K562 (cell line): Measurements from ENCODE around the gene USP10. TPM values are rescaled to one million over a fixed set of nuclear protein-coding genes. Genes with fewer than 3 reads are reported as not detected.

Source experiments
- ATAC-seq: fragments of 200-7000 bp; cut with Tn5 transposase; 3 replicates; pipeline ENCODE4 v1.9.1; 2020; ENCODE audit warnings: moderate library complexity
- BruUV-seq: library from RNA; stranded (reverse); fragments of 400-500 nt; replicated peaks from 2 replicates; lab custom pipeline; 2021; lab: Mats Ljungman, UMichigan
- CTCF ChIA-PET: fragments of 300-600 bp; formaldehyde crosslinking; extraction: SDS; loops from one replicate; lab custom pipeline; 2021; ENCODE audit warnings: low intra/inter-chr PET ratio; lab: Yijun Ruan, JAX
- POLR2A ChIA-PET: fragments of 300-600, 350-650 bp; sonication (Branson Sonifier 250); formaldehyde crosslinking; extraction: SDS; loops from one replicate; lab custom pipeline; 2021; ENCODE audit warnings: antibody characterized with exemption, inconsistent platforms; lab: Yijun Ruan, JAX
- DNase-seq, 4 experiments: peaks; one replicate each; pipeline versions ENCODE4 v3.0.0 to v3.0.0-alpha.2; 2011 to 2018; ENCODE audit warnings: low spot score in 3 of 4, mixed read lengths in 3 of 4; ENCODE audit errors: extremely low read depth in 1 of 4
- FAIRE-seq: peaks from 2 replicates; lab custom pipeline; 2011; peaks lifted over from hg19 to GRCh38; lab: Jason Lieb, UNC
- H2AFZ ChIP-seq: 2 replicates; pipeline ENCODE4 v1.6.0; 2011; ENCODE audit warnings: low read depth, low read length, control low read depth, inconsistent platforms
- H3K27ac ChIP-seq: fragments of 200-600 bp; 3 replicates; pipeline ENCODE4 v1.8.0; 2011; ENCODE audit warnings: low read depth, mild to moderate bottlenecking, control low read depth, inconsistent platforms, low read length, moderate library complexity, mixed read lengths; ENCODE audit errors: extremely low read depth
- H3K27me3 ChIP-seq, 2 experiments: fragments of 300-600 bp in 1 of 2; 2 replicates in 1 of 2; 3 replicates in 1 of 2; pipeline versions ENCODE4 v1.6.0 to v1.8.0; 2011; ENCODE audit warnings: inconsistent platforms in 2 of 2, low read length in 2 of 2, mild to moderate bottlenecking in 1 of 2, mixed read lengths in 1 of 2, moderate library complexity in 1 of 2; ENCODE audit not compliant: control insufficient read depth in 2 of 2, insufficient read depth in 2 of 2
- H3K36me3 ChIP-seq: fragments of 300-600 bp; 3 replicates; pipeline ENCODE4 v1.8.0; 2011; ENCODE audit warnings: mild to moderate bottlenecking, low read length, inconsistent platforms; ENCODE audit not compliant: control insufficient read depth, insufficient read depth
- H3K4me1 ChIP-seq, 2 experiments: fragments of 200-600 bp in 1 of 2; replicated peaks in 1 of 2; 2 replicates in 1 of 2; 3 replicates in 1 of 2; pipeline versions ENCODE4 v1.5.1 to v1.8.0; 2011; ENCODE audit warnings: inconsistent platforms in 2 of 2, low read length in 2 of 2, mild to moderate bottlenecking in 1 of 2, mixed read lengths in 1 of 2, moderate library complexity in 1 of 2; ENCODE audit not compliant: control insufficient read depth in 2 of 2, insufficient read depth in 2 of 2
- H3K4me2 ChIP-seq: 2 replicates; pipeline ENCODE4 v1.6.1; 2011; ENCODE audit warnings: low read length, control low read depth, inconsistent platforms, mixed read lengths; ENCODE audit not compliant: insufficient read depth
- H3K4me3 ChIP-seq: fragments of 200-600 bp; sonication (generic), shearing (Covaris generic); 2 replicates; pipeline ENCODE4 v1.5.1; 2016; ENCODE audit warnings: control low read depth, inconsistent platforms
- H3K79me2 ChIP-seq: fragments of 200-600 bp; 3 replicates; pipeline ENCODE4 v1.8.0; 2011; ENCODE audit warnings: low read length, inconsistent platforms; ENCODE audit not compliant: control insufficient read depth, insufficient read depth
- H3K9ac ChIP-seq, 2 experiments: 2 replicates each; pipeline versions ENCODE4 v1.6.0 to v1.6.1; 2011; ENCODE audit warnings: low read depth in 2 of 2, low read length in 2 of 2, control low read depth in 1 of 2, inconsistent platforms in 1 of 2, mild to moderate bottlenecking in 1 of 2, mixed read lengths in 1 of 2; ENCODE audit not compliant: insufficient read depth in 1 of 2
- H3K9me1 ChIP-seq: one replicate; pipeline ENCODE4 v1.6.0; 2011; ENCODE audit warnings: inconsistent platforms, mild to moderate bottlenecking, low read length, moderate library complexity; ENCODE audit not compliant: control insufficient read depth, insufficient read depth
- H3K9me3 ChIP-seq: replicated peaks from 2 replicates; pipeline ENCODE4 v1.5.1; 2011; ENCODE audit warnings: low read depth, low read length, inconsistent platforms; ENCODE audit not compliant: control insufficient read depth, insufficient read depth
- H4K20me1 ChIP-seq: replicated peaks from 2 replicates; pipeline ENCODE4 v1.6.1; 2011; ENCODE audit warnings: low read length, inconsistent platforms, mixed read lengths; ENCODE audit not compliant: control insufficient read depth, insufficient read depth
- CBX1 ChIP-seq: sonication (generic); IDR thresholded peaks from 2 replicates; pipeline ENCODE4 v1.6.1; 2016; ENCODE audit warnings: antibody characterized with exemption, low read depth, mild to moderate bottlenecking
- ID3 ChIP-seq, 2 experiments: fragments of 250-450 bp in 1 of 2; fragments of 450-650 bp in 1 of 2; sonication (Bioruptor Pico) in 1 of 2; IDR thresholded peaks; 2 replicates each; pipeline versions ENCODE4 v1.6.1 to v1.8.0; 2016 to 2021; ENCODE audit warnings: mild to moderate bottlenecking in 2 of 2, moderate library complexity in 2 of 2, missing compliant biosample characterization in 1 of 2, missing genetic modification characterization in 1 of 2
- MIER1 ChIP-seq: fragments of 450-650 bp; IDR thresholded peaks from 2 replicates; pipeline ENCODE4 v1.6.1; 2016; ENCODE audit warnings: antibody characterized with exemption, mild to moderate bottlenecking, low read depth
- WGBS: fragments of 100-300 bp; shearing (Covaris generic); methylation state at CpG from one replicate; pipeline ENCODE4 v1.1.6; 2016; ENCODE audit warnings: low coverage, mixed read lengths; ENCODE audit not compliant: insufficient coverage; ENCODE audit errors: missing lambda C conversion rate; 5-methylcytosine and 5-hydroxymethylcytosine counted together
- in situ Hi-C: fragments of 300-500 bp; cut with MboI; formaldehyde crosslinking; loops from 4 replicates; pipeline ENCODE4 v1.15.0; 2018; ENCODE audit warnings: inconsistent platforms, mixed read lengths
- intact Hi-C: fragments of 100-400 bp; cut with micrococcal nuclease; formaldehyde crosslinking; loops from 2 replicates; pipeline ENCODE4 v1.14.2; 2022
- polyA plus RNA-seq, 8 experiments: library from polyadenylated mRNA; depleted of rRNA in 4 of 8; stranded (reverse) in 5 of 8; unstranded in 3 of 8; fragments of >200 nt; fragmentation: Nextera tagmentation in 2 of 8; fragmentation: Illumina TruSeq in 1 of 8; extraction: Ambion mirVana in 2 of 8; extraction: Trizol in 1 of 8; gene quantifications; 2 replicates each; pipeline versions ENCODE4 v1.2.1 to v1.2.3, GENCODE V29; 2011 to 2014; ENCODE audit warnings: inconsistent platforms in 1 of 8, missing spikeins in 1 of 8
- total RNA-seq, 7 experiments: library from RNA; depleted of rRNA in 6 of 7; stranded (reverse); fragments of >200 nt in 6 of 7; fragmentation: Illumina TruSeq in 2 of 7; extraction: Trizol in 2 of 7; gene quantifications; 2 replicates each; pipeline versions ENCODE4 v1.2.1 to v1.2.3, GENCODE V29; 2011 to 2021; ENCODE audit warnings: low replicate concordance in 1 of 7
- TF ChIP-seq, protein P1 (sequence below): sonication (generic); formaldehyde crosslinking; IDR thresholded peaks from 2 replicates; pipeline ENCODE4 v1.8.1; 2023; ENCODE audit warnings: mild to moderate bottlenecking, missing genetic modification reagents

Gene USP10
- total and polyA plus RNA-seq, 9 of the 15 experiments (the other 6 are each of a cell fraction or from before 2014, with no cell fraction given): 61.7 to 197 (median 116) TPM

- H3K4me1 ChIP-seq: peaks cover 44 to 52% of the 10 kb centered on the region in 2 experiments
- 73% methylated on average over 10 of the region's 10 CpGs for WGBS
- ChIA-PET CTCF (no interaction called here), POLR2A (interaction anchor here (0.7 to 2.8 kb wide), 9 partner anchors 11 to 307 kb away, joined by 3 to 26 read pairs (median 5); partner anchors contain the start of gene ZDHHC7)
- no peak overlapping the region for H2AFZ ChIP-seq
- 0 out of 4 replicates have a peak overlapping the region, but pooled peaks of 1 of the 2 experiments have one; percentile 7 for H3K9ac ChIP-seq
- ATAC-seq: no peak
- H3K27me3 ChIP-seq: no peaks in the 10 kb centered on the region
- BruUV-seq: TSS peak; percentile 11
- H3K9me1 ChIP-seq: peaks cover 16% of the 10 kb centered on the region
- FAIRE-seq: no peak
- H3K27ac ChIP-seq: no peak overlapping the region; the same call in 2 of the 3 replicates
- peaks cover 53% of the 10 kb centered on the region for H3K36me3 ChIP-seq
- no peaks in the 10 kb centered on the region for H3K9me3 ChIP-seq
- in situ Hi-C loops: no loop called here
- DNase-seq: no peak
- TF ChIP-seq MIER1 (no peak), ID3 (CRISPR knock-in tag; IDR thresholded peaks at IDR 0.05) (0 out of 2 replicates have a peak, but pooled peaks have one; percentile 56), ID3 (tag; IDR thresholded peaks at IDR 0.05) (no peak), CBX1 (no peak)
- TF ChIP-seq, protein P1, sequence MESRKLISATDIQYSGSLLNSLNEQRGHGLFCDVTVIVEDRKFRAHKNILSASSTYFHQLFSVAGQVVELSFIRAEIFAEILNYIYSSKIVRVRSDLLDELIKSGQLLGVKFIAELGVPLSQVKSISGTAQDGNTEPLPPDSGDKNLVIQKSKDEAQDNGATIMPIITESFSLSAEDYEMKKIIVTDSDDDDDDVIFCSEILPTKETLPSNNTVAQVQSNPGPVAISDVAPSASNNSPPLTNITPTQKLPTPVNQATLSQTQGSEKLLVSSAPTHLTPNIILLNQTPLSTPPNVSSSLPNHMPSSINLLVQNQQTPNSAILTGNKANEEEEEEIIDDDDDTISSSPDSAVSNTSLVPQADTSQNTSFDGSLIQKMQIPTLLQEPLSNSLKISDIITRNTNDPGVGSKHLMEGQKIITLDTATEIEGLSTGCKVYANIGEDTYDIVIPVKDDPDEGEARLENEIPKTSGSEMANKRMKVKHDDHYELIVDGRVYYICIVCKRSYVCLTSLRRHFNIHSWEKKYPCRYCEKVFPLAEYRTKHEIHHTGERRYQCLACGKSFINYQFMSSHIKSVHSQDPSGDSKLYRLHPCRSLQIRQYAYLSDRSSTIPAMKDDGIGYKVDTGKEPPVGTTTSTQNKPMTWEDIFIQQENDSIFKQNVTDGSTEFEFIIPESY (CRISPR knock-in tag): peak; percentile 56; the same call in 1 of the 2 replicates
- intact Hi-C loops: no loop called here
- H3K79me2 ChIP-seq: peaks cover 94% of the 10 kb centered on the region
- H4K20me1 ChIP-seq: peaks cover 61% of the 10 kb centered on the region
- H3K4me3 ChIP-seq: no peak overlapping the region
- H3K4me2 ChIP-seq: peak overlapping the region; percentile 43
Measured at GRCh38 chr16:84703681-84704080, 3.9 kb downstream of the USP10 start.
